Neuronal stem cell (in vitro differentiated cells): Measurements from ENCODE around the gene GLYR1.

Experiments used
- DNase-seq: peaks from one replicate; pipeline ENCODE4 v3.0.0-alpha.2; 2013; ENCODE audit warnings: low spot score
- H2AFZ ChIP-seq: one replicate; pipeline ENCODE4 v1.6.1; 2013; ENCODE audit warnings: mild to moderate bottlenecking, low read length, inconsistent platforms
- H2AK5ac ChIP-seq: 2 replicates; pipeline ENCODE4 v1.6.1; 2013; ENCODE audit warnings: low read depth, mild to moderate bottlenecking, inconsistent platforms, low read length, moderate library complexity, mixed read lengths
- H2BK120ac ChIP-seq: 2 replicates; pipeline ENCODE4 v1.6.1; 2013; ENCODE audit warnings: low read depth, mild to moderate bottlenecking, inconsistent platforms, low read length, moderate library complexity, mixed read lengths
- H2BK12ac ChIP-seq: one replicate; pipeline ENCODE4 v1.6.1; 2013; ENCODE audit warnings: low read length, inconsistent platforms
- H2BK15ac ChIP-seq: 2 replicates; pipeline ENCODE4 v1.6.1; 2013; ENCODE audit warnings: mild to moderate bottlenecking, low read length, inconsistent platforms, mixed read lengths
- H2BK5ac ChIP-seq: one replicate; pipeline ENCODE4 v1.6.1; 2013; ENCODE audit warnings: inconsistent platforms, mild to moderate bottlenecking, low read length, moderate library complexity
- H3K14ac ChIP-seq: one replicate; pipeline ENCODE4 v1.6.1; 2013; ENCODE audit warnings: low read length, inconsistent platforms
- H3K18ac ChIP-seq: 2 replicates; pipeline ENCODE4 v1.6.1; 2013; ENCODE audit warnings: low read length, inconsistent platforms
- H3K23ac ChIP-seq: 2 replicates; pipeline ENCODE4 v1.6.1; 2013; ENCODE audit warnings: low read depth, mild to moderate bottlenecking, mixed read lengths, low read length, inconsistent platforms; ENCODE audit not compliant: poor library complexity
- H3K27ac ChIP-seq: replicated peaks from 3 replicates; pipeline ENCODE4 v1.5.1; 2013; ENCODE audit warnings: low read length, inconsistent platforms
- H3K27me3 ChIP-seq, 3 experiments: 2 replicates each; pipeline ENCODE4 v1.6.1; 2013; ENCODE audit warnings: low read length in 3 of 3, mild to moderate bottlenecking in 2 of 3, inconsistent platforms in 1 of 3, low read depth in 1 of 3, mixed read lengths in 1 of 3, moderate library complexity in 1 of 3; ENCODE audit not compliant: control insufficient read depth in 3 of 3, insufficient read depth in 3 of 3
- H3K36me3 ChIP-seq, 2 donors: replicated peaks in 1 of 2; 2 replicates each; pipeline ENCODE4 v1.6.1; 2013; ENCODE audit warnings: low read length in 2 of 2; ENCODE audit not compliant: control insufficient read depth in 2 of 2, insufficient read depth in 2 of 2
- H3K4ac ChIP-seq: 2 replicates; pipeline ENCODE4 v1.6.1; 2013; ENCODE audit warnings: inconsistent platforms, mild to moderate bottlenecking, low read length, moderate library complexity
- H3K4me1 ChIP-seq, 2 donors: 1 replicate in 1 of 2; 2 replicates in 1 of 2; pipeline ENCODE4 v1.6.1; 2013; ENCODE audit warnings: low read length in 2 of 2, low read depth in 1 of 2; ENCODE audit not compliant: control insufficient read depth in 2 of 2, insufficient read depth in 1 of 2
- H3K4me2 ChIP-seq: one replicate; pipeline ENCODE4 v1.6.1; 2013; ENCODE audit warnings: mild to moderate bottlenecking, low read length, inconsistent platforms; ENCODE audit not compliant: insufficient read depth, poor library complexity, severe bottlenecking
- H3K4me3 ChIP-seq, 2 donors: 2 replicates each; pipeline ENCODE4 v1.5.1; 2013; ENCODE audit warnings: low read length in 2 of 2, mild to moderate bottlenecking in 2 of 2, inconsistent platforms in 1 of 2, moderate library complexity in 1 of 2
- H3K79me1 ChIP-seq: one replicate; pipeline ENCODE4 v1.6.1; 2013; ENCODE audit warnings: low read depth, mild to moderate bottlenecking, inconsistent platforms, low read length, moderate library complexity
- H3K9ac ChIP-seq: one replicate; pipeline ENCODE4 v1.6.1; 2013; ENCODE audit warnings: mild to moderate bottlenecking, low read depth, low read length, inconsistent platforms; ENCODE audit not compliant: poor library complexity
- H3K9me3 ChIP-seq, 2 donors: replicated peaks in 1 of 2; 2 replicates each; pipeline versions ENCODE3 to v1.6.1; 2013; ENCODE audit warnings: low read length in 2 of 2, mild to moderate bottlenecking in 2 of 2, inconsistent platforms in 1 of 2, low read depth in 1 of 2, mixed read lengths in 1 of 2, moderate library complexity in 1 of 2; ENCODE audit not compliant: control insufficient read depth in 2 of 2, insufficient read depth in 1 of 2
- H4K8ac ChIP-seq: one replicate; pipeline ENCODE4 v1.6.1; 2013; ENCODE audit warnings: low read depth, mild to moderate bottlenecking, inconsistent platforms, low read length, moderate library complexity
- H4K91ac ChIP-seq: one replicate; pipeline ENCODE4 v1.6.1; 2013; ENCODE audit warnings: low read length, low read depth, mild to moderate bottlenecking, inconsistent platforms; ENCODE audit not compliant: poor library complexity
- WGBS, 2 donors: extraction: QIAGEN DNeasy Blood & Tissue Kit; methylation state at CpG; one replicate each; pipeline ENCODE4 v1.1.7; 2013; ENCODE audit warnings: missing lambda C conversion rate in 2 of 2, mixed read lengths in 1 of 2; ENCODE audit not compliant: insufficient read length in 2 of 2, insufficient replicate concordance in 1 of 2; ENCODE audit errors: extremely low coverage in 2 of 2; 5-methylcytosine and 5-hydroxymethylcytosine counted together

GLYR1 gene

GRCh38 chr16:4859190-4859899, 12.3 kb upstream of the GLYR1 start:
- Histone ChIP-seq H3K4ac (no peak overlapping the region), H3K79me1 (peaks cover 2% of the 10 kb centered on the region), H4K8ac (no peak overlapping the region), H2AK5ac (no peak overlapping the region), H3K9me3 (no peaks in the 10 kb centered on the region), H3K4me2 (no peak overlapping the region), H3K9ac (no peak overlapping the region), H2AFZ (no peak overlapping the region), H3K18ac (no peak overlapping the region), H2BK120ac (no peak overlapping the region), H3K27ac (no peak overlapping the region), H3K4me3 (no peak overlapping the region), H4K91ac (no peak overlapping the region), H2BK12ac (no peak overlapping the region), H3K27me3 (no peaks in the 10 kb centered on the region), H3K23ac (no peak overlapping the region), H3K36me3 (peaks cover 42 to 95% of the 10 kb centered on the region in 2 donors), H3K14ac (no peak overlapping the region), H2BK5ac (no peak overlapping the region), H2BK15ac (no peak overlapping the region), H3K4me1 (peaks cover 0 to 2% of the 10 kb centered on the region in 2 donors)
- no CpG with 5 or more reads among the region's 17 CpGs for WGBS, 2 donors
- DNase-seq: no peak

DNA sequence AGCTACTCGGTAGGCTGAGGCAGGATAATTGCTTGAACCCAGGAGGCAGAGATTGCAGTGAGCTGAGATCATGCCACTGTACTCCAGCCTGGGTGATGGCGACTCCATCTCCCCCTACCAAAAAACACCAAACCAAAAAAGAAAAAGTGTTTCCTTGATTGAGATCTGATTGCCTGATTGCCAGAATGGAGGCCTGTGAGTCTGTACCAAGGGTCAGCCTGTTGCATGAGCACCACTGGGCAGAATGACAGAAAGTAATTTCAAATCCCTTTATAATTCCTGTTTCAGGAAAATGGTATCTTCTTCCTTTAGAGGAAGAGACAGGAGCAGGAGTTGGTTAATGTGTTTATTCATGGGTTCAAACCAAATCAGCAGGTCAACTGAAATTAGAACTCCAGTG, 8.7 kb upstream of the GLYR1 start:
- H4K91ac ChIP-seq: no peak overlapping the region
- no peak overlapping the region for H3K14ac ChIP-seq
- no peak overlapping the region for H3K9ac ChIP-seq
- no peak overlapping the region for H3K4ac ChIP-seq
- H2BK5ac ChIP-seq: no peak overlapping the region
- H2AK5ac ChIP-seq: no peak overlapping the region
- no peak overlapping the region for H3K27ac ChIP-seq
- H3K18ac ChIP-seq: no peak overlapping the region
- no peak overlapping the region for H3K4me2 ChIP-seq
- H3K4me3 ChIP-seq: no peak overlapping the region
- peaks cover 33 to 83% of the 10 kb centered on the region in 2 donors for H3K36me3 ChIP-seq
- no peaks in the 10 kb centered on the region for H3K79me1 ChIP-seq
- peaks cover 0 to 5% of the 10 kb centered on the region in 2 donors for H3K4me1 ChIP-seq
- no CpG with 5 or more reads among the region's 2 CpGs for WGBS, 2 donors
- no peak overlapping the region for H3K23ac ChIP-seq
- no peak overlapping the region for H2AFZ ChIP-seq
- H3K27me3 ChIP-seq: no peaks in the 10 kb centered on the region
- no peak overlapping the region for H2BK15ac ChIP-seq
- no peak overlapping the region for H2BK12ac ChIP-seq
- no peak for DNase-seq
- no peak overlapping the region for H4K8ac ChIP-seq
- no peaks in the 10 kb centered on the region for H3K9me3 ChIP-seq
- H2BK120ac ChIP-seq: no peak overlapping the region

DNA sequence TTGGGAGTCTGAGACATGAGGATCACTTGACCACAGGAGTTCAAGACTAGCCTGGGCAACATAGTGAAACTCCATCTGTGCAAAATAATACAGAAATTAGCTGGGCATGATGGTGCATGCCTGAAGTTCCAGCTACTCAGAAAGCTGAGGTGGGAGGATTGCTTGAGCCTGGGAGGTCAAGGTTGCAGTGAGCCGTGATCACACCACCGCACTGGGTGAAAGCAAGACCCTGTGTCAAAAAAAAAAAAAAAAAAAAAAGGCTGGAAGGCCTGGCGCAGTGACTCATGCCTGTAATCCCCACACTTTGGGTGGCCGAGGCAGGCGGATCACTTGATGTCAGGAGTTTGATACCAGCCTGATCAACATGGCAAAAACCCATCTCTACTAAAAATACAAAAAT, 8.3 kb upstream of the GLYR1 start:
- no peak overlapping the region for H3K23ac ChIP-seq

GRCh38 chr16:4852221-4852872, 5.3 kb upstream of the GLYR1 start:
- Histone ChIP-seq H2BK120ac (no peak overlapping the region), H3K4me1 (peaks cover 1 to 13% of the 10 kb centered on the region in 2 donors), H3K4ac (no peak overlapping the region), H3K27me3 (no peaks in the 10 kb centered on the region), H3K27ac (no peak overlapping the region), H2AK5ac (no peak overlapping the region), H3K14ac (no peak overlapping the region), H3K79me1 (peaks cover 9% of the 10 kb centered on the region), H4K8ac (no peak overlapping the region), H2BK15ac (no peak overlapping the region), H3K23ac (no peak overlapping the region), H2AFZ (no peak overlapping the region), H3K18ac (no peak overlapping the region), H3K9ac (no peak overlapping the region), H3K4me3 (no peak overlapping the region), H2BK5ac (no peak overlapping the region), H3K9me3 (no peaks in the 10 kb centered on the region), H4K91ac (no peak overlapping the region), H3K4me2 (no peak overlapping the region), H3K36me3 (peaks cover 10 to 55% of the 10 kb centered on the region in 2 donors), H2BK12ac (no peak overlapping the region)
- WGBS, 2 donors: no CpG with 5 or more reads among the region's 1 CpG
- DNase-seq: no peak

More for the DNA sequence above, 8.3 kb upstream of the GLYR1 start:
- H2AFZ ChIP-seq: no peak overlapping the region
- no peaks in the 10 kb centered on the region for H3K9me3 ChIP-seq
- no peak overlapping the region for H2BK15ac ChIP-seq
- H3K4ac ChIP-seq: no peak overlapping the region
- H3K18ac ChIP-seq: no peak overlapping the region
- no peak overlapping the region for H3K4me3 ChIP-seq
- H3K27ac ChIP-seq: no peak overlapping the region
- no peak overlapping the region for H2BK120ac ChIP-seq
- peaks cover under 1% of the 10 kb centered on the region for H3K79me1 ChIP-seq
- no peak overlapping the region for H2BK5ac ChIP-seq
- H4K8ac ChIP-seq: no peak overlapping the region
- H3K14ac ChIP-seq: no peak overlapping the region
- peaks cover 31 to 81% of the 10 kb centered on the region in 2 donors for H3K36me3 ChIP-seq
- H2BK12ac ChIP-seq: no peak overlapping the region
- no peak for DNase-seq
- no peaks in the 10 kb centered on the region for H3K27me3 ChIP-seq
- H2AK5ac ChIP-seq: no peak overlapping the region
- no peak overlapping the region for H4K91ac ChIP-seq
- H3K4me1 ChIP-seq: peaks cover 0 to 6% of the 10 kb centered on the region in 2 donors
- no peak overlapping the region for H3K9ac ChIP-seq
- no peak overlapping the region for H3K4me2 ChIP-seq
- WGBS, 2 donors: no CpG with 5 or more reads among the region's 5 CpGs
